Putamen (tissue), 1 donor: ENCODE measurements around the gene SELENOF.
"Not testable (repeated sequence)": the region's sequence is repeated elsewhere in the genome, so short reads cannot be mapped to it uniquely, and the experiment has no call there.

Experiments
- DNase-seq: peaks from one replicate; pipeline ENCODE4 v3.0.0-alpha.2; 2016; ENCODE audit warnings: low spot score

Gene SELENOF

DNA sequence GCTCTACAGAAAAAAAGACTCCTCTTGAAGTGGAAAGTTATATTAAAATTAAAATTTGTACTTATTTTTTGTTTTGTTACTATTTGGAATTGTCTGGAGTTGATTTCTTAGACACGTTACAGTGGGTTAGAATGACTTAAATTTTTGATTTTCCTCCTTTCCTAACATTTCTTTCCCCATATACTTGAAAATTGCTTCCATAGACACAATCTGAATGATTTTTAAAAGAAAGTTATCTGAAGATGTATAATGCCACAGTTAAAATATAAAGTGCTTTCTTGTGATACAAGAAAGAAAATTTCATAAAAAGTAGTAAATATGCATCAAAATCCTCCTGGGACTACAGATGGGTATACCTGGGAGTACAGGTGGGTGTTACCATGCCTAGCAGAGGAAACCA lies 2.8 kb upstream of the SELENOF start:
- DNase-seq, result no peak

DNA sequence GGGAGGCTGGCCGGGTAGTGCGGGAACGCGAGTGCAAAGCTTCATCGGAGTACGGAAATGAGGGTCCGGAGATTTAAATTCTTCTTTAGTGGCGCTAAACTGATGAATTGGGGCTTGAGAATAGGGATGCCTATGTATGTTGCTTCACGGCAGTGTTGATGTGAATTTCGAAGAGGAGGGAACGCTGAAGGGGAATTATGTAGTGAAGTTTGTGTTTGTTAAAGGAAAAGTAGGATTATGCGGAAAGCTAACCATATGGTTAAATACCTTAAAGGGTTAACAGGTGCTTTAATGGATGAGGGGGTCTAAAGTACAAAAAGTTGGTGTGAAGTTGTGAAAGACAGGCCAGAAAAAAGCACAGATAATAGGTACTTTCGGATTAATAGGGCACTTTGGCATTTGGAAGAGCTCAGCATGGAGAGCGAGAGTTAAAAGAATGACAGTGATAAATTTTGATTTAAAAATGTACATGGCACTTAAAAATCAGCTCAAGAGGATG lies 1.9 kb upstream of the SELENOF start:
- no peak for DNase-seq

DNA sequence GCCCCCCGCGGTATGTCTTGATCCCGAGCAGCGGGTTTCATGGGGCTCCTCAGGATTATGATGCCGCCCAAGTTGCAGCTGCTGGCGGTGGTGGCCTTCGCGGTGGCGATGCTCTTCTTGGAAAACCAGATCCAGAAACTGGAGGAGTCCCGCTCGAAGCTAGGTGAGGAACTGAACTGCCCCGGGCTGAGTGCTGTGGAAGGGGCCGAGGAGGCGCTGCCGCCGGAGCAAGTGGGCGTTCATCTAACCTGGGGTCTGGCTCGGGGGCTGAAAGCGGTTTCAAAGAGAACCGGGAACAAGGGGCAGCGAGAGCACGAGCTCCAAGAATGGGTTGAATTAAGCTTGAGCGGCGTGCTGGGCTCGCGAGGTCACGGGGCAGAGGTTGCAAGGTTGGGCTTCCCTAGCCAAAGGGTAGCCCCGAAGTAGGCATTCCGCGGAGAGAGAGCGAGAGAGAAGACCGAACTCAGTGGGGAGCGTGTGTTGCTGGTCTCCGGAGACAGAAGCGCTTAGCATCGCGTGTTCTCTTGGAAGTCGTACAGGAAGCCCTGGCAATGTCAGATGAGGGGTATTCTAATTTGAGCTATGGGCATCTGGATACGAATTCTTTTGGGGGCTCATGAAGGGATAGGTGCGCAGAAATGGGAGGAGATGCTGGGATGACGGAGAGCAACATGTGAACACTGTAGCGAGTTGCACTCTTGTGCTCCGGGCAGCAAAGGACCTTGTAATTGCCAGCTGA lies 1.2 kb upstream of the SELENOF start:
- DNase-seq, result peak; percentile 57

GRCh38 chr1:86914601-86914997 lies 673 bp upstream of the SELENOF start, which contains the start of gene HS2ST1:
TSS of gene HS2ST1 (plus strand) at chr1:86914635.
- DNase-seq, result no peak

DNA sequence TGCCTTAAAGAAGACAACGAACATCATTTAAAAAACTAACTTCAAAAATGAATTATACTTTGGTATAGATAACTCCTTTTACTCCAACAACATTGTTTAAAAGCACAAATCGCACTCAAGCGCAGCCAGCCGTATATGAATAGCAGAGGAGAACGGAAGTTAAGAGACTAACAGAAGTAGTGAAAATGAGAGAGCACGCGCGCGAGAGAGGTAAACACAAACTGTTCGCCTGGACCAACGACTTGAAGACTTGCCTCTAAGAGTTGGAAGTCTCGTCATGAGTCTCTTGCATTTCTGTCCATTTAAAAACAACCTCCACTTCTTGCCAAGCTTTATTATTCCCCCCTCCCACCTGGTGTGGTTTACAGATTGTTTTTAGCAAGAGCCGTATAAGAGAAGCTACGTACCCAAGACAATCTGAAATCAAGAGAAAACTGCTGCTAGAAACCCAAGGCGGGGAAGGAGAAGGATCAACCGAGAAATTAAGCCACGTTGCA lies 479 bp downstream of the SELENOF start:
- DNase-seq, result no peak

DNA sequence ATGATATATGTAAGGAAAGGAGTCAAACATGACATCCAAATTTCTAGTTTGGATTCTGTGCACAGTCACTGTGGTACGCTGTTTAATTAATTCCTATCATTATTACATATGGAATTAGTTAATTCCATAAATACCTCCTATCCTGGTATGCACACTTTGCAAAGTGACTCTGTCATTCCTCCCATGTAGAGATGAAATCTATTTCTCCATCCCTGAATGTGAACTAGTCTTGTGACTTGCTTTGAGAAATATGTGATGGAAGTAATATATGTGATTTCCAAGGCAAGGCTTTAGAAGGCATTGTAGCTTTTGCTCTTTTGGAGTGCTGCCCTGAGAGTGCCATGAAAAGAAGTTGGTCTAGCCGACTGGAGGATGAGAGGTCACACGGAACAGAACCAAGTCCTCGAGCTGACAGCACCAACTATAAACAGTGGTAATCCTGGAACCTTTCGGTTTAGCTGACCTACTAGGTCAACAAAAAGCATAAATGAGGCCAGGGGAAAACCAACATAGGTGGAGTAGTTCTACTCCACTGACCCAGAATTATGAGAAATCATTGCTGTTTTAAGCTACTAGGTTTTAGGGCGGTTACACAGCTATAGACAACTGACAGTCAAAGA lies 1.5 kb downstream of the SELENOF start:
- no peak for DNase-seq

GRCh38 chr1:86906419-86906818 lies 7.5 kb downstream of the SELENOF start:
- no peak for DNase-seq

DNA sequence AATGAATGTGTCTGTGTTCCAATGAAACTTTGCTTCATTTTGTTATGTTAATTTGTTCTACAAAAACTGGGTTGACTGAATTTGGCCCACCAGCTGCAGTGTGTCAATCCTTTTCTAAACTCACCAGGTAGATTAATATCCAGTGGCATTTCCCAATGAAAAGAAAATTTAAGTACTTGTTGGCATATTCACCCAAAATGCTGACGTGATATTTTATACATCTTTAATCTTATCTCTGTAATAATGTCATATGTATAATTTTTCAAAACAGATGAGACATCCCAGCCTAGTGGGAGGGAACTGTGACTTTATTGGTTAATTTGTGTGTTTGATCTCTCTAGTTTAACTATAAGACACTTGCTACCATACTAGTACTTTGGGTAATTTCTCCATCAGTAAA lies 8.1 kb downstream of the SELENOF start:
- DNase-seq, result no peak

GRCh38 chr1:86899401-86899800 lies 14.5 kb downstream of the SELENOF start:
- not testable (repeated sequence) for DNase-seq

- no peak for DNase-seq
Measured at GRCh38 chr1:86888327-86888726, 25.6 kb downstream of the SELENOF start.

DNA sequence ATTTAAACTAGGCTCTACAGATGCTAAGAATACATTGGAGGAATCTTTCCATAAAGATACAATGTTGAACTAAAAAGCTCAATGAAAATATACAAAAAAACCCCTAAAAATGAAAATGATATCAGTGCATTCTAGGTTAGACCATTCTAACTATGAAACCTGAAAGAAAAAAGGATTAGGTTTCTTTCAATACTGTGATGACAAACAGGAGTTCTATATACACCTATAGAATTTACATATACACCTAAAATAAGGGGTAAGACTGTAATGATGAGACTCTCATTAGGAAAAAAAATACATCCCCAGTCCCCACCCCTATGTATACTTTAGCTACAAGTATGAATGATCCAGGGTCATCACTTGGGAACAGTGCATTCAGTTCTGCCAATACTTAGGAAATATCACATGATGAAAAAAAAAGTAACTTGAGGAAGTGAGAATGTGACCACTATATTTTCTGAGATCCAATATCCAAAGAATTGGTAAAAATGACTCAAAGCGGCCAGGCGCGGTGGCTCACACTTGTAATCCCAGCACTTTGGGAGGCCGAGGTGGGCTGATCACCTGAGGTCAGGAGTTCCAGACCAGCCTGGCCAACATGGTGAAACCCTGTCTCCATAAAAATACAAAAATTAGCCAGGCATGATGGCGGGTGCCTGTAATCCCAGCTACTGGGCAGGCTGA lies 26.3 kb downstream of the SELENOF start:
- no peak for DNase-seq

- no peak for DNase-seq
Measured at GRCh38 chr1:86875722-86876121, 38.2 kb downstream of the SELENOF start.

GRCh38 chr1:86872086-86872485 lies 41.8 kb downstream of the SELENOF start:
- no peak for DNase-seq

DNA sequence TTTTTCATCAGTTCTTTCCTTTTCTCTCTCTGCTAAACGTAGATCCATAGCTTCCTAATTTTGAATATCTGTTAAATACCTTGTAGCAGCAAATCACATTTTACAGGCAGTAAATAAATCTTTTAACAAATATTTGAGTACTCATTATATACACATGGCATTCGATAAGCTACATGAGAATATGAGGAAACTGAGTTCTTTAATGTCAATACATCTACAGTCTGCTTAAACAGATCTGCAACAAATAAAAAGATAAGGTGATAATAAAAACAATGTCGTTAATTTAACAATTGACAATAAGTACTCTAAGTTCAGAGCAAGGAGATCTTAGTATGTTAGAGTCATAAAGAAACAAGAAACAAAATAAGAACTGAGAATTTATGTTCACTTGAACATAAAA lies 42.9 kb downstream of the SELENOF start:
- no peak for DNase-seq

DNA sequence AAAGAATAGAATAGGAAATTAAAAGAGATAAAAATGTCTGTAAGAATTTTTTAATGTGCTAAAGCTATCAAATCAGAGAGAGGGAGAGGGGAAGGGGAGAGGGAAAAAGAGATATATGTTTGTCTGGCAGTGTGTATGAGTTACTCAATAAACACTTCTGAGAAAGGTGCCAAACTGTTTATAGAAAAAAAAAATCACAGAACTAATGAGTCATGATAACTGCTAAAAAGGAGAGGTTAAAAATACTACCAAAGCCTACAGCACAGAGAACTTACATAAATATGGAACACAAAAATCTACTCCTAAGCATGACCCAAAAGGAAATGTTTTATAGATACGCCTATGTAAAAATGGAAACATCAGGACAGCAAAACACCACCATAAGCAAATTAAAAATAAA lies 45.4 kb downstream of the SELENOF start:
- DNase-seq, result no peak

- not testable (repeated sequence) for DNase-seq
Measured at GRCh38 chr1:86867278-86867677, 46.6 kb downstream of the SELENOF start.

GRCh38 chr1:86866665-86867064 lies 47.3 kb downstream of the SELENOF start:
- DNase-seq, result no peak

DNA sequence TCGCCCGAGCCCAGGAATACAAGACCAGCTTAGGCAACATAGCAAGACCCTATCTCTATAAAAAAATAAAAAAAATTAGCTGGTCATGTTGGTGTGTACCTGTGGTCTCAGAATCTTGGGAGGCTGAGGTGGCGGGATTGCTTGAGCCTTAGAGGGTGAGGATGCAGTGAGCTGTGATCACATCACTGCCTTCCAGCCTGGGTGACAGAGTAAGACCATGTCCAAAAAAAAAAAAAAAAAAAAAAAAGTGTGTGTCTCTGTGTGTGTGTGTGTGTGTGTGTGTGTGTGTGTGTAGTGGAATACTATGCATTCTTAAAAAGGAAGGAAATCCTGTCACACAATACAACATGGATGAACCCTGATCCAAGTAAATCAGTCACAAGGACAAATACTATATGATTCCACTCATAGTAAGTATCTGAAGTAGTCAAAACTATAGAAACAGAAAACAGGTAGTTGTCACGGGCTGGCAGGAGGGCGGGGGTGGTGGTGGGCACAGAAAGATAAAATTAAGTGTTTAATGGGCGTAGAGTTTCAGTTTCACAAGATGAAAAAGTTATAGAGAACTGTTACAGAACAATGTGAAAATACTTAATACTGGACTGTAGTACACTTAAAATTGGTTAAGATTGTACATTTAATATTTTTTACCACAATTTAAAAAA lies 47.8 kb downstream of the SELENOF start:
- no peak for DNase-seq

DNA sequence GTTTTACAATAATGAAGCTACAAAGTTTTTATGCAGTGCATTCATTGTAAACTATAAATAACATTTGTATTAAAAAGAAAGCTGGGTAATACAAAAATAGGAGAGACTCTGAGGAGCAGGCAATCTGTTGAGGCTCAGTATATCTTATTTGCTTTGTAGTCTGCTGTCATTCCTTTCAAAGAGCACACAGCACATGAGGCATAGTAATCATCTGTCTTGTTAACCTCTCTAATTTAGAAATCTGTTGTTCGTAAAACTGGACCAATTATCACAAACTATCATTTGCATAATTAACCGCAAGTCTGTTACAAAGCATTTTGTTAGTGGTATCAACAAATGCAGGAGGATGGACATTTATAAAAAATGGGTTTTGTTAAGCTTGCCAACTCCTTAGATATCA lies 51.0 kb downstream of the SELENOF start:
- no peak for DNase-seq

- DNase-seq, result no peak
Measured at GRCh38 chr1:86861424-86861823, 52.5 kb downstream of the SELENOF start.

- DNase-seq, result no peak
Measured at GRCh38 chr1:86860424-86860823, 53.5 kb downstream of the SELENOF start.

DNA sequence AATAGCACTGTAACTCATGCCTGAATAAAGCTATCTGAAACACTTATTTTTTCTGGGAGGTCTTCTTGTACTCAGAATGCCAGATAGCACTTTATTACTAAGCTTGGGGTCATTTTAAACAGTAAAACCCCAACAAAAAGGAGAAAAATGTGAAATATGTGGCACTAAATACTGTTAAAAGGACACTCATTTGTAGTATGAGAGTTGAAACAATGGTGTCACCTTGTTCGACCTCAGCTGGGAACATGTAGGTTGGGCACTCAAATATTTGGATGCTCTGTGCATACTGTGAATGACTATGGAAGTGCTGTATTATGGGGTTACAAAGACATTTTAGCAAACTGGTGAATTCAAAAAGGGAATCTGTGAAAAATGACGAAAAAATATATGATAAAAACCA lies 53.9 kb downstream of the SELENOF start:
- DNase-seq, result no peak
